Gastrocnemius medialis (tissue), 4 donors: ENCODE results near the gene PLB1. TPM values are rescaled to one million over a fixed set of nuclear protein-coding genes. Genes with fewer than 3 reads are reported as not detected.

ENCODE experiments used
- ATAC-seq, 2 donors: fragments of 150-250 bp; one replicate each; pipeline ENCODE4 v1.9.1; 2016
- DNase-seq, 2 donors: peaks; one replicate each; pipeline ENCODE4 v3.0.0-alpha.2; 2019
- H3K27ac ChIP-seq, 4 donors: fragments of 200-600 bp; sonication (generic); 1 replicate in 1 of 4; 2 replicates in 3 of 4; pipeline ENCODE4 v1.5.1; 2016 to 2018; ENCODE audit warnings: mild to moderate bottlenecking in 2 of 4, moderate library complexity in 1 of 4
- H3K27me3 ChIP-seq, 3 donors: fragments of 200-600 bp; sonication (generic) in 2 of 3; 1 replicate in 1 of 3; 2 replicates in 2 of 3; pipeline versions ENCODE4 v1.5.1 to v1.6.0; 2016 to 2019; ENCODE audit warnings: mild to moderate bottlenecking in 1 of 3, moderate library complexity in 1 of 3
- H3K36me3 ChIP-seq, 2 donors: fragments of 200-600 bp; sonication (generic) in 1 of 2; one replicate each; pipeline ENCODE4 v1.5.1; 2017 to 2018
- H3K4me1 ChIP-seq, 2 donors: fragments of 200-600 bp; sonication (generic) in 1 of 2; one replicate each; pipeline ENCODE4 v1.5.1; 2016 to 2017; ENCODE audit warnings: mild to moderate bottlenecking in 2 of 2
- H3K4me3 ChIP-seq, 4 donors: fragments of 200-600 bp; sonication (generic) in 3 of 4; 1 replicate in 1 of 4; 2 replicates in 3 of 4; pipeline ENCODE4 v1.5.1; 2016 to 2019; ENCODE audit warnings: mild to moderate bottlenecking in 2 of 4
- H3K9me3 ChIP-seq, 3 donors: fragments of 200-600 bp; sonication (generic) in 2 of 3; 1 replicate in 1 of 3; 2 replicates in 2 of 3; pipeline ENCODE4 v1.5.1; 2016 to 2019
- POLR2A ChIP-seq, 2 donors: fragments of 450-650 bp; IDR thresholded peaks; one replicate each; pipeline ENCODE4 v1.6.1; 2017; ENCODE audit warnings: antibody characterized with exemption in 2 of 2, mild to moderate bottlenecking in 2 of 2, moderate library complexity in 2 of 2
- in situ Hi-C, 4 donors: fragments of 200-750 bp; cut with MboI; loops; one replicate each; pipeline versions ENCODE4 v1.15.0 to v1.8.0; 2017; ENCODE audit warnings: low sequenced_read_pairs in 4 of 4
- intact Hi-C: fragments of 100-400 bp; cut with DNase I; formaldehyde crosslinking; loops from one replicate; pipeline ENCODE4 v1.15.1; 2023; ENCODE audit warnings: low total_unique reads
- total RNA-seq, 4 donors: library from RNA; depleted of rRNA; stranded (reverse); fragments of >200 nt; gene quantifications; one replicate each; pipeline versions ENCODE4 v1.1.0 to v1.2.3, GENCODE V29; 2016
- TF ChIP-seq, protein P1 (sequence below), 5 experiments: fragments of 450-650 bp in 3 of 5; fragments of 200-600 bp in 2 of 5; sonication (generic) in 2 of 5; IDR thresholded peaks in 4 of 5; conservative IDR thresholded peaks in 1 of 5; 1 replicate in 4 of 5; 2 replicates in 1 of 5; pipeline ENCODE4 v1.5.1; 2016 to 2019; ENCODE audit warnings: antibody characterized with exemption in 5 of 5, mild to moderate bottlenecking in 3 of 5, moderate library complexity in 3 of 5

Gene PLB1
- total RNA-seq, 4 donors from 2014 or later = 1.2 to 4.3 (median 2.8) TPM

DNA sequence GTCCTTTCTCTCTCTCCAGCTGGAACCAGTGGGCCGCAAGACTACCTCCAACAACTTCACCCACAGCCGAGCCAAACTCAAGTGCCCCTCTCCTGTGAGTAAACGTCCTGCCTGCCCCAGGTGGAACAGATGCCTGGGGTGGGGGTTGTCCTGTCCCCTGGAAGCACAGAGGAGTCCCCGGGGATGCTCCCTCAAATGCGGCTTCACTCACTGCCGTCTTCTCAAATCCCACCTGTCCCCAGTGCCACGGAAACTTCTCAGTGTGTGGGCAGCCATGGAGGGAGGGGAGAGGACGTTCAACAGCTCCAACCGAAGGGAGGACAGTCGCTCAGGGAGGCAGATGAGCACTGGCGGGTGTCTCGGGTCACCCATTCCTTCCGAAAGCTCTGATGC lies 145.0 kb downstream of the PLB1 start:
- Histone ChIP-seq H3K9me3 (no peaks in the 10 kb centered on the region), H3K27ac (no peak overlapping the region), H3K27me3 (no peaks in the 10 kb centered on the region), H3K36me3 (no peaks in the 10 kb centered on the region), H3K4me3 (no peak overlapping the region), H3K4me1 (peaks cover 27 to 35% of the 10 kb centered on the region in 2 donors)
- intact Hi-C loops = no loop called here
- DNase-seq (no peak), ATAC-seq (no peak)
- in situ Hi-C loops = no loop called here
- no peak for TF ChIP-seq POLR2A (IDR thresholded peaks at IDR 0.05)
- TF ChIP-seq, protein P1, sequence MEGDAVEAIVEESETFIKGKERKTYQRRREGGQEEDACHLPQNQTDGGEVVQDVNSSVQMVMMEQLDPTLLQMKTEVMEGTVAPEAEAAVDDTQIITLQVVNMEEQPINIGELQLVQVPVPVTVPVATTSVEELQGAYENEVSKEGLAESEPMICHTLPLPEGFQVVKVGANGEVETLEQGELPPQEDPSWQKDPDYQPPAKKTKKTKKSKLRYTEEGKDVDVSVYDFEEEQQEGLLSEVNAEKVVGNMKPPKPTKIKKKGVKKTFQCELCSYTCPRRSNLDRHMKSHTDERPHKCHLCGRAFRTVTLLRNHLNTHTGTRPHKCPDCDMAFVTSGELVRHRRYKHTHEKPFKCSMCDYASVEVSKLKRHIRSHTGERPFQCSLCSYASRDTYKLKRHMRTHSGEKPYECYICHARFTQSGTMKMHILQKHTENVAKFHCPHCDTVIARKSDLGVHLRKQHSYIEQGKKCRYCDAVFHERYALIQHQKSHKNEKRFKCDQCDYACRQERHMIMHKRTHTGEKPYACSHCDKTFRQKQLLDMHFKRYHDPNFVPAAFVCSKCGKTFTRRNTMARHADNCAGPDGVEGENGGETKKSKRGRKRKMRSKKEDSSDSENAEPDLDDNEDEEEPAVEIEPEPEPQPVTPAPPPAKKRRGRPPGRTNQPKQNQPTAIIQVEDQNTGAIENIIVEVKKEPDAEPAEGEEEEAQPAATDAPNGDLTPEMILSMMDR (IDR thresholded peaks at IDR 0.05 in 4 of 5, conservative IDR thresholded peaks at IDR 0.05 in 1 of 5) = no peak

DNA sequence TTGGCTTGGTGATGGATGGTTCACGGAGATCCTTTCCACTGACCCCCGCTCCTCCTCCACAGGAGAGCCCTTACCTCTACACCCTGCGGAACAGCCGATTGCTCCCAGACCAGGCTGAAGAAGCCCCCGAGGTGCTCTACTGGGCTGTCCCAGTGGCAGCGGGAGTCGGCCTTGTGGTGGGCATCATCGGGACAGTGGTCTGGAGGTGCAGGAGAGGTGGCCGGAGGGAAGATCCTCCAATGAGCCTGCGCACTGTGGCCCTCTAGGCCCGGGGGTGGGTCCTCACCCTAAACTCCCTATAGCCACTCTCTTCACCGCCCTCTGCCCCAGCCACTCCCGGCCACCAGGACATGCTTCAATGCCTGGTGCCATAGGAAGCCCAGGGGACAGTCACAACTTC lies 146.9 kb downstream of the PLB1 start:
- no peaks in the 10 kb centered on the region for H3K36me3 ChIP-seq
- TF ChIP-seq POLR2A (IDR thresholded peaks at IDR 0.05) = no peak
- no peak overlapping the region for H3K27ac ChIP-seq
- H3K27me3 ChIP-seq = no peaks in the 10 kb centered on the region
- ATAC-seq (no peak), DNase-seq (no peak)
- peaks cover 8 to 16% of the 10 kb centered on the region in 2 donors for H3K4me1 ChIP-seq
- H3K4me3 ChIP-seq = no peak overlapping the region
- in situ Hi-C loops (no loop called here), intact Hi-C loops (no loop called here)
- no peaks in the 10 kb centered on the region for H3K9me3 ChIP-seq

DNA sequence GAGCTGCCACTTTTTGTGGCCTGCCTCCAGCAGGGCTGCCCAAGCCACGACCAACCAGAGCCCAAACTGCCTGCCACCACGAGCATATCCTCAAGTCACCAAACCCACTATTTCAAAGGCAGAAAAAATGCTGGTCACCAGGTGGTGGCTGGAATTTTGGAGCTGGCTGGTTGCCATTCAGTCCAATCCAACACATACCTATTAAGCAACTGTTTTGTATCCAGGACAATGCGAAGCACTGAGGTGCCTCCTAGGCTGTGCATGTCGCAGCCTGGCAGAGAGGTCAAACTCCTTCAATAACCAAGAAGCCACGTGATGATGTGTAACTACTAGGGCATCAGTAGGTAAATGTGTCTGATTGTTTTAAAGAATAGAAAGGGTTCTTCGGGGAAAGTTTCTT lies 147.5 kb downstream of the PLB1 start:
- H3K27me3 ChIP-seq = no peaks in the 10 kb centered on the region
- no peak overlapping the region for H3K27ac ChIP-seq
- ATAC-seq (peak in 1 of 2 donors; percentile 32), DNase-seq (no peak)
- intact Hi-C loops (no loop called here), in situ Hi-C loops (no loop called here)
- H3K4me3 ChIP-seq = no peak overlapping the region
- no peaks in the 10 kb centered on the region for H3K36me3 ChIP-seq
- H3K9me3 ChIP-seq = no peaks in the 10 kb centered on the region
- peaks cover 5 to 12% of the 10 kb centered on the region in 2 donors for H3K4me1 ChIP-seq
- no peak for TF ChIP-seq POLR2A (IDR thresholded peaks at IDR 0.05)
- TF ChIP-seq, protein P1 (IDR thresholded peaks at IDR 0.05 in 4 of 5, conservative IDR thresholded peaks at IDR 0.05 in 1 of 5) = no peak

DNA sequence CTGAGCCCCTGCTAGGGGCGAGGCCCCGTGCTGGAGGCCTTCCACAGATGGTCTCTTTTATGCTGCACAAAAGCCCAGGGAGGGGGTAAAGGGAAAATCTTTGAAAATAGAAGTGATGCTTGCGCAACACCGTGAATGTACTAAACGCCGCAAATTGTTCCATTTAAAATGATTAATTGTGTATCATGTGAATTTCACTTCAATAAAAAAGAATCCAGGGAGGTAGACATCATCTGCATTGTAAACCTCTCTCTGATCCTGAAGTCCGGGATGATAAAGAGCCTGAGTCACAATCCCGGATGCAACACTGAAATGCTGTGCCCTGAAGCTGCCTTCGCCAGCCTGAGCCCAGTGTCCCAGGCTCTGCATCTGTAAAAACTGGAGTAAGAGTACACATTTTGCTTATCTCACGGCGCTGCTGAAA lies 148.1 kb downstream of the PLB1 start:
- DNase-seq (no peak), ATAC-seq (no peak)
- in situ Hi-C loops (no loop called here), intact Hi-C loops (no loop called here)
- Histone ChIP-seq H3K27ac (no peak overlapping the region), H3K36me3 (no peaks in the 10 kb centered on the region), H3K4me1 (peaks cover 5 to 12% of the 10 kb centered on the region in 2 donors), H3K9me3 (no peaks in the 10 kb centered on the region), H3K27me3 (no peaks in the 10 kb centered on the region), H3K4me3 (no peak overlapping the region)
- TF ChIP-seq POLR2A (IDR thresholded peaks at IDR 0.05) = no peak
- TF ChIP-seq, protein P1 (IDR thresholded peaks at IDR 0.05 in 4 of 5, conservative IDR thresholded peaks at IDR 0.05 in 1 of 5) = no peak

DNA sequence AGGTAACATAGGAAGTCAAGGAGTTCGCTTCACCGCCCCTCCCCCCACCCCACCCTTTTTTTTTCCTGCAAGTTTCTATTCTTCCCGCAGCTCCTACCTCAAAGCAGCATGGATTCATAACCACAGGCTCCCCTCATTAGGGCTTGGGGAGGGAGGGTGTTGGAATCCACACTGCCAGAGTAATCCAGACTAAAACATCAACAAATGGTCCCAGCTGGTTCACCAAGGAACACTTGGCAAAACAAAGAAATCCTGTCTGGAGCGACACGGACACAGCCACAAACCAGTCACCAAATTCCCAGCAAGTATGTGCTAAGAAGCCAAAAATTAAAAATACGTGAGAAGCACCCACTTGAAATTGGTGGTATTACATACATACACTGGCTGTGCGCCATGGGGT lies 148.9 kb downstream of the PLB1 start:
- H3K27me3 ChIP-seq = no peaks in the 10 kb centered on the region
- DNase-seq (no peak), ATAC-seq (no peak)
- intact Hi-C loops = no loop called here
- no peak overlapping the region for H3K27ac ChIP-seq
- in situ Hi-C loops = no loop called here
- no peak overlapping the region for H3K4me3 ChIP-seq
- no peaks in the 10 kb centered on the region for H3K36me3 ChIP-seq
- H3K9me3 ChIP-seq = no peaks in the 10 kb centered on the region
- peaks cover 5 to 12% of the 10 kb centered on the region in 2 donors for H3K4me1 ChIP-seq
- TF ChIP-seq, protein P1 (IDR thresholded peaks at IDR 0.05 in 4 of 5, conservative IDR thresholded peaks at IDR 0.05 in 1 of 5) = no peak
- no peak for TF ChIP-seq POLR2A (IDR thresholded peaks at IDR 0.05)
